Measurements from ENCODE around the gene STON2. TPM values are rescaled to one million over a fixed set of nuclear protein-coding genes. Genes with fewer than 3 reads are reported as not detected.
A peak's percentile ranks its signal among the peaks of the same experiment; 100 is the strongest.

STON2 gene
- total RNA-seq, 2 donors from 2014 or later: 12.7 to 23.8 TPM

DNA sequence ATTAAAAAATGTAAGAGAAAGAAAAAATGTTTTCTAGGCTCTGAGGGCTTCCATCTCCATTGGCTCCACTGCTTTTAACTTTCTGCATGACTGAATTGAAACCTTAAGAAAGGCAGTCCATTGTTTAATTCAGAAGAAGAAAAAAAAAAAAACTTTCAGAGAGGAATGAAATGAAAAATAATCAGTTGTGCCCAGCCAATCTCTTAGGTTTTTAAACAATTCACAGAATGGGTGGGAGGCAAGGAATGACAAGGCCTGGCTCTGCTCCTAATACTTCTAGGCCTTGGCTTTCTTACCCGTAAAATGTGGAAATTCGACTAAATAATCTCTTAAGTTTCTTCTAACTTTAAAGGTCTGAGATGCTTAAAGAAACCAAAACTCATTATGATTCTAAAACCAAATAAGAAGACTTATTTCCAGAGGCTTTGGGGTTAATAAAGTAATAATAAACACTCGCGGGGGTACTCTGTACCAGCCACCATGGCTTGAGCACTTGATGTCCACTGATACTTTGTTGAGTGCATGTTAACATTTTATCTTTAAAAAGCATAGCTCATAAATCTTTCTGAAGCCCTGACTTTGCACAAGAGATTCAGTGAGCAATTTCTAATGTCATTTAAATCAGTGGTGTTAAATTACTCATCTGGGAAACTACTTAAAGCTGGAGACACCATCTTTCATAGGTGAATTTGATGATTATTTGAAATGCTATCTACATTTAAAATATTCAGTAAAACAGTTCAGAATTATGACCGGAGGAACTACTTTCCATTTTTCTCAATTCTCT is 49.6 kb downstream of the STON2 start:
- TF ChIP-seq, protein P1, sequence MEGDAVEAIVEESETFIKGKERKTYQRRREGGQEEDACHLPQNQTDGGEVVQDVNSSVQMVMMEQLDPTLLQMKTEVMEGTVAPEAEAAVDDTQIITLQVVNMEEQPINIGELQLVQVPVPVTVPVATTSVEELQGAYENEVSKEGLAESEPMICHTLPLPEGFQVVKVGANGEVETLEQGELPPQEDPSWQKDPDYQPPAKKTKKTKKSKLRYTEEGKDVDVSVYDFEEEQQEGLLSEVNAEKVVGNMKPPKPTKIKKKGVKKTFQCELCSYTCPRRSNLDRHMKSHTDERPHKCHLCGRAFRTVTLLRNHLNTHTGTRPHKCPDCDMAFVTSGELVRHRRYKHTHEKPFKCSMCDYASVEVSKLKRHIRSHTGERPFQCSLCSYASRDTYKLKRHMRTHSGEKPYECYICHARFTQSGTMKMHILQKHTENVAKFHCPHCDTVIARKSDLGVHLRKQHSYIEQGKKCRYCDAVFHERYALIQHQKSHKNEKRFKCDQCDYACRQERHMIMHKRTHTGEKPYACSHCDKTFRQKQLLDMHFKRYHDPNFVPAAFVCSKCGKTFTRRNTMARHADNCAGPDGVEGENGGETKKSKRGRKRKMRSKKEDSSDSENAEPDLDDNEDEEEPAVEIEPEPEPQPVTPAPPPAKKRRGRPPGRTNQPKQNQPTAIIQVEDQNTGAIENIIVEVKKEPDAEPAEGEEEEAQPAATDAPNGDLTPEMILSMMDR (IDR thresholded peaks at IDR 0.05): no peak
- TF ChIP-seq POLR2AphosphoS5 (IDR thresholded peaks at IDR 0.05) (no peak), POLR2A (IDR thresholded peaks at IDR 0.05) (no peak)
- no peak for DNase-seq (ENCODE audit: low spot score)
- intact Hi-C loops (cut with DNase I): no loop called here
- Histone ChIP-seq H3K9me3 (no peaks in the 10 kb centered on the region), H3K27ac (no peak overlapping the region), H3K27me3 (replicated peaks; ENCODE audit: insufficient read depth) (no peaks in the 10 kb centered on the region), H3K4me1 (replicated peaks) (no peaks in the 10 kb centered on the region), H3K36me3 (no peaks in the 10 kb centered on the region), H3K4me3 (no peak overlapping the region)
- 38% methylated on average over 5 of the region's 5 CpGs for WGBS

DNA sequence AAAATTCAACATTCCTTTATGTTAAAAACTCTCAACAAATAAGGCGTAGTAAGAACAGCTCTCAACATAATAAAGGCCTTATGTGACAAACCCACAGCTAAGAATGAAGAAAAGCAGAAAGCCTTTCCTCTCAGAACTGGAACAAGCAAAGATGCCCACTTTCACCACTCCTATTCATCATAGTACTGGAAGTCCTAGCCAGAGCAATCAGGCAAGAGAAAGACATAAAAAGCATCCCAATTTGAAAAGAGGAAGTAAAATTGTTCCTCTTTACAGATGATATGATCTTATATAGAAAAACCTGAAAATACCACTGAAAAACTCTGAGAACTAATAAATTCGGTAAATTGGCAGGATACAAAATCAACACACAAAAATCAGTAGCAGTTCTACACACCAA is 52.1 kb downstream of the STON2 start:
- intact Hi-C loops (cut with DNase I): no loop called here
- Histone ChIP-seq H3K9me3 (no peaks in the 10 kb centered on the region), H3K4me3 (no peak overlapping the region), H3K36me3 (no peaks in the 10 kb centered on the region), H3K4me1 (replicated peaks) (no peaks in the 10 kb centered on the region), H3K27ac (no peak overlapping the region), H3K27me3 (replicated peaks; ENCODE audit: insufficient read depth) (no peaks in the 10 kb centered on the region)
- TF ChIP-seq POLR2AphosphoS5 (IDR thresholded peaks at IDR 0.05): no peak
- TF ChIP-seq, protein P1 (IDR thresholded peaks at IDR 0.05): no peak
- TF ChIP-seq POLR2A (IDR thresholded peaks at IDR 0.05): no peak
- no peak for DNase-seq (ENCODE audit: low spot score)
- 83% methylated on average over 2 of the region's 2 CpGs for WGBS

DNA sequence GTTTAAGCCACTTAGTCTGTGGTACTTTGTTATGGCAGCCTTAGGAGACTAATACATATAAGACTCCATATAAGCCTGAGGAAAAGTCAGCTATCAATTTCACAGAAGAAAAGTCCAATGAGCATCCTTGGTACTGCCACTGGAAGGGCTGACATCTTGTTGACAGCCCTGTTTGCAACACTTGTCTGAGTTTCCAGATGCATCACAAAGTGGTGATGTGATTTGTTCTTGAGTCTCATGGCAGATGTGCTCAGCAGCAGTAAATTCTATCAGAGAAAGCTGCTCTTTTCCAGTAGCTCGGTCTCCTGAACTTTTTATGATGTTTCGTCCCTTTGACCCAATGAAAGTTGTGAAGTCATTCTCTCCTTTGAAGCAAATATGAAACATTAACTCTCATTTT is 54.3 kb downstream of the STON2 start:
- no peak overlapping the region for H3K4me3 ChIP-seq
- no peaks in the 10 kb centered on the region for H3K4me1 ChIP-seq (replicated peaks)
- H3K27me3 ChIP-seq (replicated peaks; ENCODE audit: insufficient read depth): no peaks in the 10 kb centered on the region
- 98% methylated on average over 2 of the region's 2 CpGs for WGBS
- DNase-seq (ENCODE audit: low spot score): no peak
- H3K36me3 ChIP-seq: no peaks in the 10 kb centered on the region
- no peaks in the 10 kb centered on the region for H3K9me3 ChIP-seq
- no peak overlapping the region for H3K27ac ChIP-seq
- no peak for TF ChIP-seq POLR2A (IDR thresholded peaks at IDR 0.05)
- intact Hi-C loops (cut with DNase I): no loop called here

DNA sequence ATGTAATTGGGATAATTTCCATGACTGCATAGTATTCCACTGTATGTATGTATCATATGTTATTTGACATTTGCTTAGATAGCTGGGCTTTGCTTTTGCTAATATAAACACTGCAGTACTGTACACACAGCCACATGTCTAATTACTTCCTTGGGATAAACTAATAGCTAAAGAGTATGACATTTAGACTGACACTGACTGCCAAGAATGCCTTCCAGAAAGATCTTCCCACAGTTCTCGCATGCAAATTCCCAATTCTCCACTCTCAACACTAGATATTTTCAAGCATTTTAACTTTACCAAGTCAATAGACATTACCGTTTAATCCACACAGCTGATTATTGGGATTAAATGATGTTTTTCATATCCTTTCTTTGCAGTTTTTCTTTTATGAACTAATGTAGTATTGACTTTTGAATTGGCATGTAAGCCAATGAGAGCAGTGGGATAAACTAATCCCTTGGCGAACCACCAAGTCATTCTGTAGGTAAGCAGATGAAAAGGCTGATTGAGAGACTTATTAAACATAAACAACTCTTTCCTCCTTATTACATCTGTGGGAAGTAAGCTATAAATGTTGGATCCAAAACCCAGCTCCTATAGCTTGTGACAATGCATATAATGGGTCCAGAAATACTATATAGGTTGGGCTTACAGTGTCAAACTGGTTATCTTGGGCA is 55.5 kb downstream of the STON2 start:
- WGBS: 95% methylated on average over 3 of the region's 3 CpGs
- Histone ChIP-seq H3K9me3 (no peaks in the 10 kb centered on the region), H3K4me3 (no peak overlapping the region), H3K36me3 (no peaks in the 10 kb centered on the region), H3K27ac (no peak overlapping the region), H3K27me3 (replicated peaks; ENCODE audit: insufficient read depth) (no peaks in the 10 kb centered on the region), H3K4me1 (replicated peaks) (no peaks in the 10 kb centered on the region)
- TF ChIP-seq POLR2AphosphoS5 (IDR thresholded peaks at IDR 0.05) (peak; percentile 53), POLR2A (IDR thresholded peaks at IDR 0.05) (no peak)
- TF ChIP-seq, protein P1 (IDR thresholded peaks at IDR 0.05): no peak
- DNase-seq (ENCODE audit: low spot score): no peak
- intact Hi-C loops (cut with DNase I): no loop called here

DNA sequence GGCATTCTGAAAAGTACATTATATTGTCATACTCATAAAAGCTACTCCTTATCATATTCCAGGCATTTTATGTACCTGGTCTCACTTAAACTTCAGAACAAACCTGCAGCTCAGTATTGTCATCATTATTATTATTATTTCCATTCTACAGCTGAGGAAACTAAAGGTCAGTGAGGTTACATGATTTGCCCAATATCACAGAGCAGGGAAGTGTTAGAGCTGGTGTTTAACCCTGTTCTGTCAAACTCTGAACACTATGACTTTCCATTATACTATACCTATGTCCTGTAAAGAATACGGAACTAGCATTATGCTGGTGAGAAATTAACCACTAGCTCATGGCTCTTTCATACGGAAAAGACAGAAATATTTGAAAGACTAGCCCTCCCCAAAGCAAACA is 56.4 kb downstream of the STON2 start:
- Histone ChIP-seq H3K4me3 (no peak overlapping the region), H3K9me3 (no peaks in the 10 kb centered on the region), H3K4me1 (replicated peaks) (no peaks in the 10 kb centered on the region), H3K36me3 (no peaks in the 10 kb centered on the region), H3K27me3 (replicated peaks; ENCODE audit: insufficient read depth) (no peaks in the 10 kb centered on the region), H3K27ac (no peak overlapping the region)
- no peak for DNase-seq (ENCODE audit: low spot score)
- intact Hi-C loops (cut with DNase I): no loop called here
- TF ChIP-seq POLR2A (IDR thresholded peaks at IDR 0.05): no peak
- TF ChIP-seq POLR2AphosphoS5 (IDR thresholded peaks at IDR 0.05): no peak
- TF ChIP-seq, protein P1 (IDR thresholded peaks at IDR 0.05): no peak
- 87% methylated on average over 2 of the region's 2 CpGs for WGBS

All from prostate gland (tissue), 2 donors.